WTC11 (cell line): ENCODE results near the gene GFRA1.

Experiments
- CREM ChIP-seq: sonication (generic); formaldehyde crosslinking; IDR thresholded peaks from 2 replicates; pipeline ENCODE4 v1.8.1; 2022; ENCODE audit warnings: mild to moderate bottlenecking, missing genetic modification reagents, moderate library complexity
- ESRRA ChIP-seq: sonication (generic); formaldehyde crosslinking; IDR thresholded peaks from 2 replicates; pipeline ENCODE4 v1.8.1; 2022; ENCODE audit warnings: mild to moderate bottlenecking, missing genetic modification reagents, borderline replicate concordance
- ETV6 ChIP-seq: sonication (generic); formaldehyde crosslinking; IDR thresholded peaks from 2 replicates; pipeline ENCODE4 v1.8.1; 2022; ENCODE audit warnings: mild to moderate bottlenecking, missing genetic modification reagents
- NFYB ChIP-seq: sonication (generic); formaldehyde crosslinking; conservative IDR thresholded peaks from 2 replicates; pipeline ENCODE4 v1.8.0; 2022; ENCODE audit warnings: low read depth, missing genetic modification reagents
- NR2C2 ChIP-seq: sonication (generic); formaldehyde crosslinking; IDR thresholded peaks from 2 replicates; pipeline ENCODE4 v1.8.0; 2022; ENCODE audit warnings: mild to moderate bottlenecking, missing genetic modification reagents
- SMAD3 ChIP-seq: sonication (generic); formaldehyde crosslinking; IDR thresholded peaks from 2 replicates; pipeline ENCODE4 v1.8.0; 2022; ENCODE audit warnings: missing genetic modification reagents, mild to moderate bottlenecking, borderline replicate concordance
- SP1 ChIP-seq: sonication (generic); formaldehyde crosslinking; conservative IDR thresholded peaks from 2 replicates; pipeline ENCODE4 v1.8.1; 2022; ENCODE audit warnings: missing genetic modification reagents
- TF ChIP-seq, protein P1 (sequence below): sonication (generic); formaldehyde crosslinking; IDR thresholded peaks from 2 replicates; pipeline ENCODE4 v1.8.0; 2022; ENCODE audit warnings: mild to moderate bottlenecking, missing genetic modification reagents
- TF ChIP-seq, protein P2 (sequence below): fragments of 200-600 bp; IDR thresholded peaks from 2 replicates; pipeline ENCODE4 v1.8.0; 2022; ENCODE audit warnings: antibody characterized with exemption
- TF ChIP-seq, protein P3 (sequence below): sonication (generic); formaldehyde crosslinking; IDR thresholded peaks from 2 replicates; pipeline ENCODE4 v1.8.1; 2022; ENCODE audit warnings: mild to moderate bottlenecking, missing genetic modification reagents, moderate library complexity, borderline replicate concordance
- TF ChIP-seq, protein P4 (sequence below): sonication (generic); formaldehyde crosslinking; IDR thresholded peaks from 2 replicates; pipeline ENCODE4 v1.8.0; 2022; ENCODE audit warnings: mild to moderate bottlenecking, missing genetic modification reagents
- TF ChIP-seq, protein P5 (sequence below): sonication (generic); formaldehyde crosslinking; IDR thresholded peaks from 2 replicates; pipeline ENCODE4 v1.8.0; 2022; ENCODE audit warnings: mild to moderate bottlenecking, missing genetic modification reagents

DNA sequence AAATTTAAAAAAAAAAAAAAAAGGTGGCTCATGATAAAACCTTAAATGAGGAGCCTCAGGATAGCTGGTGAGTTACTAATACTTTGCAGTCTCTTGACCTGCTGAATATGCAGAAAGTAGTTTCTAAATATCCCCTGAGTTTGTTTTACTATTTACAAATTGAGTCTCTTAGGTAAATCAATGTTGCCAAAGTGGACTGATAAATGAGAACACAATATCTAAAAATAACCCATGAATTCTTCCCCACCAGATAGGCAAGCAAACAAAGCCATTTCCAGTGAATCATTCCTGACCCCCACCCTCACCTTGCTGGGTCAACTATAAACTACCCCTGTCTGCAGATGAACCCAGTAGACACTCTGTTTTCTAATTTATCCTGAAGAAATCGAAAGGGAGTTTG, 78.9 kb downstream of the GFRA1 start:
- TF ChIP-seq, protein P1, sequence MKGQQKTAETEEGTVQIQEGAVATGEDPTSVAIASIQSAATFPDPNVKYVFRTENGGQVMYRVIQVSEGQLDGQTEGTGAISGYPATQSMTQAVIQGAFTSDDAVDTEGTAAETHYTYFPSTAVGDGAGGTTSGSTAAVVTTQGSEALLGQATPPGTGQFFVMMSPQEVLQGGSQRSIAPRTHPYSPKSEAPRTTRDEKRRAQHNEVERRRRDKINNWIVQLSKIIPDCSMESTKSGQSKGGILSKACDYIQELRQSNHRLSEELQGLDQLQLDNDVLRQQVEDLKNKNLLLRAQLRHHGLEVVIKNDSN: no peak
- TF ChIP-seq, protein P2, sequence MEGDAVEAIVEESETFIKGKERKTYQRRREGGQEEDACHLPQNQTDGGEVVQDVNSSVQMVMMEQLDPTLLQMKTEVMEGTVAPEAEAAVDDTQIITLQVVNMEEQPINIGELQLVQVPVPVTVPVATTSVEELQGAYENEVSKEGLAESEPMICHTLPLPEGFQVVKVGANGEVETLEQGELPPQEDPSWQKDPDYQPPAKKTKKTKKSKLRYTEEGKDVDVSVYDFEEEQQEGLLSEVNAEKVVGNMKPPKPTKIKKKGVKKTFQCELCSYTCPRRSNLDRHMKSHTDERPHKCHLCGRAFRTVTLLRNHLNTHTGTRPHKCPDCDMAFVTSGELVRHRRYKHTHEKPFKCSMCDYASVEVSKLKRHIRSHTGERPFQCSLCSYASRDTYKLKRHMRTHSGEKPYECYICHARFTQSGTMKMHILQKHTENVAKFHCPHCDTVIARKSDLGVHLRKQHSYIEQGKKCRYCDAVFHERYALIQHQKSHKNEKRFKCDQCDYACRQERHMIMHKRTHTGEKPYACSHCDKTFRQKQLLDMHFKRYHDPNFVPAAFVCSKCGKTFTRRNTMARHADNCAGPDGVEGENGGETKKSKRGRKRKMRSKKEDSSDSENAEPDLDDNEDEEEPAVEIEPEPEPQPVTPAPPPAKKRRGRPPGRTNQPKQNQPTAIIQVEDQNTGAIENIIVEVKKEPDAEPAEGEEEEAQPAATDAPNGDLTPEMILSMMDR: no peak
- TF ChIP-seq, protein P3, sequence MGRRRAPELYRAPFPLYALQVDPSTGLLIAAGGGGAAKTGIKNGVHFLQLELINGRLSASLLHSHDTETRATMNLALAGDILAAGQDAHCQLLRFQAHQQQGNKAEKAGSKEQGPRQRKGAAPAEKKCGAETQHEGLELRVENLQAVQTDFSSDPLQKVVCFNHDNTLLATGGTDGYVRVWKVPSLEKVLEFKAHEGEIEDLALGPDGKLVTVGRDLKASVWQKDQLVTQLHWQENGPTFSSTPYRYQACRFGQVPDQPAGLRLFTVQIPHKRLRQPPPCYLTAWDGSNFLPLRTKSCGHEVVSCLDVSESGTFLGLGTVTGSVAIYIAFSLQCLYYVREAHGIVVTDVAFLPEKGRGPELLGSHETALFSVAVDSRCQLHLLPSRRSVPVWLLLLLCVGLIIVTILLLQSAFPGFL (CRISPR knock-in tag): no peak
- TF ChIP-seq SMAD3: no peak
- TF ChIP-seq ESRRA (CRISPR knock-in tag): no peak
- no peak for TF ChIP-seq ETV6 (CRISPR knock-in tag)
- TF ChIP-seq, protein P4, sequence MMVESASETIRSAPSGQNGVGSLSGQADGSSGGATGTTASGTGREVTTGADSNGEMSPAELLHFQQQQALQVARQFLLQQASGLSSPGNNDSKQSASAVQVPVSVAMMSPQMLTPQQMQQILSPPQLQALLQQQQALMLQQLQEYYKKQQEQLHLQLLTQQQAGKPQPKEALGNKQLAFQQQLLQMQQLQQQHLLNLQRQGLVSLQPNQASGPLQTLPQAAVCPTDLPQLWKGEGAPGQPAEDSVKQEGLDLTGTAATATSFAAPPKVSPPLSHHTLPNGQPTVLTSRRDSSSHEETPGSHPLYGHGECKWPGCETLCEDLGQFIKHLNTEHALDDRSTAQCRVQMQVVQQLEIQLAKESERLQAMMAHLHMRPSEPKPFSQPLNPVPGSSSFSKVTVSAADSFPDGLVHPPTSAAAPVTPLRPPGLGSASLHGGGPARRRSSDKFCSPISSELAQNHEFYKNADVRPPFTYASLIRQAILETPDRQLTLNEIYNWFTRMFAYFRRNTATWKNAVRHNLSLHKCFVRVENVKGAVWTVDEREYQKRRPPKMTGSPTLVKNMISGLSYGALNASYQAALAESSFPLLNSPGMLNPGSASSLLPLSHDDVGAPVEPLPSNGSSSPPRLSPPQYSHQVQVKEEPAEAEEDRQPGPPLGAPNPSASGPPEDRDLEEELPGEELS (CRISPR knock-in tag): no peak
- TF ChIP-seq NFYB (CRISPR knock-in tag): no peak
- no peak for TF ChIP-seq SP1 (CRISPR knock-in tag)
- TF ChIP-seq NR2C2 (CRISPR knock-in tag): no peak
- TF ChIP-seq, protein P5, sequence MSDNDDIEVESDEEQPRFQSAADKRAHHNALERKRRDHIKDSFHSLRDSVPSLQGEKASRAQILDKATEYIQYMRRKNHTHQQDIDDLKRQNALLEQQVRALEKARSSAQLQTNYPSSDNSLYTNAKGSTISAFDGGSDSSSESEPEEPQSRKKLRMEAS (CRISPR knock-in tag): no peak
- TF ChIP-seq CREM (CRISPR knock-in tag): no peak
